GM13976 (cell line): ENCODE data around the gene CASZ1.

ENCODE experiments used
- DNase-seq: peaks from one replicate; pipeline ENCODE4 v3.0.0; 2012; ENCODE audit warnings: low spot score
- CTCF ChIP-seq: IDR thresholded peaks from 2 replicates; pipeline ENCODE4 v1.5.1; 2012; ENCODE audit warnings: borderline replicate concordance, mild to moderate bottlenecking; ENCODE audit not compliant: insufficient read depth; ENCODE audit errors: extremely low read depth, missing control alignments, control extremely low read depth
- in situ Hi-C: fragments of 300-500 bp; cut with MboI; formaldehyde crosslinking; loops from one replicate; pipeline ENCODE4 v1.12.0; 2022; ENCODE audit warnings: low sequenced_read_pairs, mixed read lengths, inconsistent platforms; ENCODE audit not compliant: unreplicated experiment

Gene CASZ1

GRCh38 chr1:10630661-10631120, 165.8 kb downstream of the CASZ1 start:
- no peak for TF ChIP-seq CTCF
- no peak for DNase-seq
- in situ Hi-C loops: no loop called here

- DNase-seq: no peak
- TF ChIP-seq CTCF: no peak
- in situ Hi-C loops: no loop called here
Observed at GRCh38 chr1:10629816-10630571, 166.5 kb downstream of the CASZ1 start.

GRCh38 chr1:10629091-10629815, 167.2 kb downstream of the CASZ1 start:
- DNase-seq: no peak
- in situ Hi-C loops: no loop called here
- TF ChIP-seq CTCF: no peak

- no peak for TF ChIP-seq CTCF
- in situ Hi-C loops: no loop called here
- no peak for DNase-seq
Observed at GRCh38 chr1:10628685-10629084, 167.8 kb downstream of the CASZ1 start.

GRCh38 chr1:10626791-10627410, 169.5 kb downstream of the CASZ1 start:
- TF ChIP-seq CTCF: no peak
- in situ Hi-C loops: no loop called here
- DNase-seq: no peak

GRCh38 chr1:10626131-10626731, 170.2 kb downstream of the CASZ1 start:
- in situ Hi-C loops: no loop called here
- no peak for TF ChIP-seq CTCF
- no peak for DNase-seq
